ENCODE results near the gene MKNK1.

DNA sequence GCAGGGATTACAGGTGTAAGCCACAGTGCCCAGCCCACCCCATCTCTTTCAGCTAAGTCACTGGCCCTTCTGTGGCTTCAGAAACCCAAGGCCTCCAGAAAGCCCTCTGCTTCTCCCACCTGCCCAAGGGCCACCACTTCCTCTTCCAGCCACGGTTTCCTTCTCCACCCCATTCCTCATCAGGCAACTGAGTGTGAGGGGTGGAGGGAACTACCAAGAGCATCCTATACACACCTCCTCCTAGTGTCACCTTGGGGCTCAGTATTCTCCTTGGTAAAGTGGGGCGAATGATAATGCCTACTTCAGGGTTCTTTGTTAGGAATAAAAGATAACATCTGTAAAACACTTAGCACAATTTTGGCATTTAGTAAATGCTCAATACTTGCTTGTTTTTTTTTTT, 82.7 kb downstream of the MKNK1 start:
- no peak for TF ChIP-seq EZH2phosphoT487 (IDR thresholded peaks at IDR 0.05; ENCODE audit: insufficient read depth, low read depth)
- TF ChIP-seq EZH2 (IDR thresholded peaks at IDR 0.05; ENCODE audit: insufficient read depth, poor library complexity, severe bottlenecking), result no peak
